CD14-positive monocyte (primary cell): ENCODE measurements around the gene MLF2. TPM values are rescaled to one million over a fixed set of nuclear protein-coding genes. Genes with fewer than 3 reads are reported as not detected.
A peak's percentile ranks its signal among the peaks of the same experiment; 100 is the strongest.

Source experiments
- DNase-seq, 3 donors: peaks; one replicate each; pipeline ENCODE4 v3.0.0-alpha.2; 2011 to 2022
- H2AFZ ChIP-seq: 2 replicates; pipeline ENCODE4 v1.6.0; 2012; ENCODE audit warnings: mild to moderate bottlenecking, low read depth, low read length, inconsistent platforms; ENCODE audit not compliant: insufficient read depth, poor library complexity, severe bottlenecking
- H3K27ac ChIP-seq, 2 donors: 1 replicate in 1 of 2; 2 replicates in 1 of 2; pipeline ENCODE4 v1.5.1; 2012 to 2013; ENCODE audit warnings: low read length in 2 of 2, control low read depth in 1 of 2, inconsistent platforms in 1 of 2, low read depth in 1 of 2, mild to moderate bottlenecking in 1 of 2
- H3K27me3 ChIP-seq, 2 donors: one replicate each; pipeline versions ENCODE4 v1.6.0 to v1.6.1; 2011 to 2013; ENCODE audit warnings: low read length in 2 of 2; ENCODE audit not compliant: control insufficient read depth in 2 of 2, insufficient read depth in 2 of 2
- H3K36me3 ChIP-seq, 2 donors: replicated peaks in 1 of 2; 1 replicate in 1 of 2; 2 replicates in 1 of 2; pipeline versions ENCODE4 v1.5.1 to v1.6.1; 2012 to 2013; ENCODE audit warnings: low read length in 2 of 2, control low read depth in 1 of 2, inconsistent platforms in 1 of 2, mild to moderate bottlenecking in 1 of 2; ENCODE audit not compliant: insufficient read depth in 2 of 2, control insufficient read depth in 1 of 2
- H3K4me1 ChIP-seq, 2 donors: 1 replicate in 1 of 2; 2 replicates in 1 of 2; pipeline versions ENCODE4 v1.5.1 to v1.6.1; 2012 to 2013; ENCODE audit warnings: low read length in 2 of 2, control low read depth in 1 of 2, inconsistent platforms in 1 of 2, mild to moderate bottlenecking in 1 of 2, moderate library complexity in 1 of 2; ENCODE audit not compliant: insufficient read depth in 2 of 2, control insufficient read depth in 1 of 2
- H3K4me2 ChIP-seq: replicated peaks from 2 replicates; pipeline ENCODE3; 2012; ENCODE audit warnings: low read length, moderate library complexity, mild to moderate bottlenecking; ENCODE audit not compliant: poor library complexity, severe bottlenecking; ENCODE audit errors: extremely low read depth
- H3K4me3 ChIP-seq, 3 experiments: fragments of 200-600 bp in 1 of 3; sonication (generic) in 1 of 3; replicated peaks in 1 of 3; 1 replicate in 2 of 3; 2 replicates in 1 of 3; pipeline ENCODE4 v1.5.1; 2011 to 2013; ENCODE audit warnings: low read length in 3 of 3, mild to moderate bottlenecking in 3 of 3, control low read depth in 2 of 3, low read depth in 2 of 3, inconsistent platforms in 1 of 3, moderate library complexity in 1 of 3
- H3K79me2 ChIP-seq: 2 replicates; pipeline ENCODE4 v1.6.0; 2012; ENCODE audit warnings: mild to moderate bottlenecking, control low read depth, inconsistent platforms, low read length, moderate library complexity; ENCODE audit not compliant: insufficient read depth
- H3K9ac ChIP-seq: 2 replicates; pipeline ENCODE4 v1.6.0; 2017; ENCODE audit warnings: low read length, mild to moderate bottlenecking; ENCODE audit not compliant: insufficient read depth, poor library complexity, severe bottlenecking
- H3K9me3 ChIP-seq, 2 donors: replicated peaks in 1 of 2; 1 replicate in 1 of 2; 2 replicates in 1 of 2; pipeline versions ENCODE4 v1.5.1 to v1.6.1; 2012 to 2013; ENCODE audit warnings: low read length in 2 of 2, control low read depth in 1 of 2; ENCODE audit not compliant: control insufficient read depth in 1 of 2, insufficient read depth in 1 of 2
- H4K20me1 ChIP-seq: 2 replicates; pipeline ENCODE4 v1.6.0; 2012; ENCODE audit warnings: mild to moderate bottlenecking, low read length, control low read depth, moderate library complexity; ENCODE audit not compliant: insufficient read depth
- H3K27ac Mint-ChIP-seq, 7 donors: one replicate each; pipeline ENCODE4 v1.8.0; 2020; ENCODE audit warnings: mild to moderate bottlenecking in 7 of 7, mixed read lengths in 7 of 7, moderate library complexity in 6 of 7, inconsistent platforms in 2 of 7
- H3K27me3 Mint-ChIP-seq, 3 donors: one replicate each; pipeline ENCODE4 v1.8.0; 2021 to 2022; ENCODE audit warnings: low read depth in 3 of 3, mild to moderate bottlenecking in 3 of 3, mixed read lengths in 3 of 3, moderate library complexity in 3 of 3, inconsistent platforms in 1 of 3
- H3K36me3 Mint-ChIP-seq, 2 donors: one replicate each; pipeline ENCODE4 v1.8.0; 2020; ENCODE audit warnings: mixed read lengths in 2 of 2, inconsistent platforms in 1 of 2, mild to moderate bottlenecking in 1 of 2
- H3K4me1 Mint-ChIP-seq: one replicate; pipeline ENCODE4 v1.8.0; 2020; ENCODE audit warnings: mild to moderate bottlenecking, mixed read lengths
- H3K4me3 Mint-ChIP-seq, 2 donors: one replicate each; pipeline ENCODE4 v1.8.0; 2020; ENCODE audit warnings: mild to moderate bottlenecking in 2 of 2, mixed read lengths in 2 of 2, moderate library complexity in 1 of 2
- H3K9me3 Mint-ChIP-seq, 7 donors: one replicate each; pipeline ENCODE4 v1.8.0; 2020 to 2022; ENCODE audit warnings: mixed read lengths in 7 of 7, mild to moderate bottlenecking in 6 of 7, moderate library complexity in 6 of 7, inconsistent platforms in 2 of 7
- CTCF ChIP-seq: fragments of 200-600 bp; IDR thresholded peaks from one replicate; pipeline ENCODE4 v1.8.0; 2022; ENCODE audit warnings: antibody characterized with exemption, mild to moderate bottlenecking
- WGBS: methylation state at CpG from one replicate; pipeline ENCODE4 v1.1.5; 2013; ENCODE audit warnings: missing lambda C conversion rate; ENCODE audit not compliant: insufficient coverage; 5-methylcytosine and 5-hydroxymethylcytosine counted together
- intact Hi-C, 2 donors: fragments of 100-400 bp; cut with micrococcal nuclease; formaldehyde crosslinking; loops; one replicate each; pipeline versions ENCODE4 v1.15.0 to v1.15.1; 2023
- polyA plus RNA-seq, 3 donors: library from polyadenylated mRNA; depleted of rRNA in 1 of 3; unstranded in 2 of 3; stranded (reverse) in 1 of 3; fragments of 300-500 nt in 2 of 3; fragments of >200 nt in 1 of 3; fragmentation: Illumina TruSeq in 2 of 3; gene quantifications; 1 replicate in 2 of 3; 2 replicates in 1 of 3; pipeline ENCODE4 v1.2.3, GENCODE V29; 2012 to 2021

Gene MLF2
- polyA plus RNA-seq, 3 donors: 113 to 211 (median 140) TPM

- TF ChIP-seq CTCF: no peak
- H3K9ac ChIP-seq: no peak overlapping the region
- no peak for DNase-seq
- H3K36me3 Mint-ChIP-seq: peaks cover 4 to 15% of the 10 kb centered on the region in 2 donors
- peak overlapping the region in 1 of 2 donors; percentile 35 for H3K4me3 Mint-ChIP-seq
- no peak overlapping the region for H3K4me3 ChIP-seq
- H3K4me1 Mint-ChIP-seq: peaks cover 39% of the 10 kb centered on the region
- H3K36me3 ChIP-seq: no peaks in the 10 kb centered on the region
- no peak overlapping the region for H3K27ac ChIP-seq
- peaks cover 36 to 43% of the 10 kb centered on the region in 2 donors for H3K4me1 ChIP-seq
- H3K27me3 Mint-ChIP-seq: peaks cover 40 to 51% (median 51%) of the 10 kb centered on the region in 3 donors
- no peak overlapping the region for H2AFZ ChIP-seq
- no peaks in the 10 kb centered on the region for H3K79me2 ChIP-seq
- H3K27me3 ChIP-seq: peaks cover 19 to 42% of the 10 kb centered on the region in 2 donors
- no peaks in the 10 kb centered on the region for H4K20me1 ChIP-seq
- intact Hi-C loops: no loop called here
- H3K27ac Mint-ChIP-seq: no peak overlapping the region
- H3K4me2 ChIP-seq: no peak overlapping the region
- WGBS: 73% methylated on average over 3 of the region's 4 CpGs
- H3K9me3 Mint-ChIP-seq: peaks cover 0 to 9% (median 4%) of the 10 kb centered on the region in 7 donors
- no peaks in the 10 kb centered on the region for H3K9me3 ChIP-seq
Observed at GRCh38 chr12:6763380-6763779, 10.4 kb upstream of the MLF2 start.

- 98% methylated on average over 5 of the region's 5 CpGs for WGBS
- H2AFZ ChIP-seq: no peak overlapping the region
- Mint-ChIP-seq H3K27me3 (peaks cover 19 to 26% (median 26%) of the 10 kb centered on the region in 3 donors), H3K9me3 (peaks cover 0 to 2% (median 0%) of the 10 kb centered on the region in 7 donors), H3K4me3 (no peak overlapping the region), H3K4me1 (peaks cover 19% of the 10 kb centered on the region), H3K27ac (no peak overlapping the region), H3K36me3 (peaks cover 0 to 2% of the 10 kb centered on the region in 2 donors)
- peaks cover 18 to 19% of the 10 kb centered on the region in 2 donors for H3K4me1 ChIP-seq
- no peaks in the 10 kb centered on the region for H3K9me3 ChIP-seq
- H3K4me3 ChIP-seq: no peak overlapping the region
- no peak overlapping the region for H3K4me2 ChIP-seq
- no peak for DNase-seq
- no peak overlapping the region for H3K9ac ChIP-seq
- H4K20me1 ChIP-seq: no peaks in the 10 kb centered on the region
- TF ChIP-seq CTCF: no peak
- H3K36me3 ChIP-seq: no peaks in the 10 kb centered on the region
- peaks cover 2 to 15% of the 10 kb centered on the region in 2 donors for H3K27me3 ChIP-seq
- no peaks in the 10 kb centered on the region for H3K79me2 ChIP-seq
- intact Hi-C loops: no loop called here
- no peak overlapping the region for H3K27ac ChIP-seq
Observed at GRCh38 chr12:6759741-6760140, 6.8 kb upstream of the MLF2 start.
